Choroid plexus epithelial cell (primary cell): Measurements from ENCODE around the gene MCTP2.

Experiments
- DNase-seq: peaks from one replicate; pipeline ENCODE4 v3.0.0-alpha.2; 2010; ENCODE audit warnings: low read depth
- H3K4me3 ChIP-seq: 2 replicates; pipeline ENCODE4 v1.5.1; 2011; ENCODE audit warnings: low read depth, mild to moderate bottlenecking, control low read depth, low read length, moderate library complexity
- CTCF ChIP-seq: conservative IDR thresholded peaks from 2 replicates; pipeline ENCODE4 v1.5.1; 2011; ENCODE audit warnings: low read depth, mild to moderate bottlenecking, control low read depth, inconsistent platforms, low read length, moderate library complexity

Gene MCTP2

GRCh38 chr15:94324835-94325767 is 93.7 kb downstream of the MCTP2 start:
- no peak overlapping the region for H3K4me3 ChIP-seq
- no peak for DNase-seq
- TF ChIP-seq CTCF, result no peak

- no peak overlapping the region for H3K4me3 ChIP-seq
- peak; percentile 77 for TF ChIP-seq CTCF
- peak; percentile 69 for DNase-seq
Observed at GRCh38 chr15:94327356-94327936, 96.1 kb downstream of the MCTP2 start.

- DNase-seq, result no peak
- no peak for TF ChIP-seq CTCF
- H3K4me3 ChIP-seq, result no peak overlapping the region
Observed at GRCh38 chr15:94331731-94332130, 100.4 kb downstream of the MCTP2 start.

GRCh38 chr15:94335616-94336015 is 104.3 kb downstream of the MCTP2 start:
- DNase-seq, result no peak
- no peak overlapping the region for H3K4me3 ChIP-seq
- TF ChIP-seq CTCF, result no peak

GRCh38 chr15:94336817-94337467 is 105.6 kb downstream of the MCTP2 start:
- no peak for TF ChIP-seq CTCF
- no peak overlapping the region for H3K4me3 ChIP-seq
- DNase-seq, result no peak

GRCh38 chr15:94338243-94338846 is 107.0 kb downstream of the MCTP2 start:
- no peak for DNase-seq
- TF ChIP-seq CTCF, result no peak

More at GRCh38 chr15:94338243-94338846, 107.0 kb downstream of the MCTP2 start:
- H3K4me3 ChIP-seq, result no peak overlapping the region
